ENCODE measurements around the gene MAP2K1.

MAP2K1 gene

GRCh38 chr15:66429546-66429945 is 42.8 kb downstream of the MAP2K1 start:
- DNase-seq (ENCODE audit: extremely low spot score), result no peak
- ChIA-PET CTCF (interaction anchor here (1.1 to 1.6 kb wide), 3 partner anchors 11 to 42 kb away, joined by 3 to 4 read pairs (median 3); no protein-coding TSS in a partner anchor), POLR2A (no interaction called here)
- no peak for TF ChIP-seq CTCF (IDR thresholded peaks at IDR 0.05; ENCODE audit: control extremely low read depth, extremely low read depth, low read depth, missing control alignments)

GRCh38 chr15:66430627-66431255 is 44.0 kb downstream of the MAP2K1 start:
- POLR2A ChIA-PET, result no interaction called here
- DNase-seq (ENCODE audit: extremely low spot score), result no peak
- TF ChIP-seq CTCF (IDR thresholded peaks at IDR 0.05; ENCODE audit: control extremely low read depth, extremely low read depth, low read depth, missing control alignments), result no peak
- CTCF ChIA-PET, result interaction anchor here (1.3 kb wide), 1 partner anchor 13 kb away, joined by 3 read pairs; no protein-coding TSS in a partner anchor

- DNase-seq (ENCODE audit: extremely low spot score), result no peak
These were observed 47.0 kb downstream of the MAP2K1 start for GRCh38 chr15:66433726-66434125.

GRCh38 chr15:66440501-66440900 is 53.8 kb downstream of the MAP2K1 start:
- POLR2A ChIA-PET, result no interaction called here
- CTCF ChIA-PET, result interaction anchor here (0.8 to 3.3 kb wide), 5 partner anchors 9 to 125 kb away, joined by 3 to 9 read pairs (median 3); partner anchors contain the start of genes LCTL and SNAPC5
- no peak for TF ChIP-seq CTCF (IDR thresholded peaks at IDR 0.05; ENCODE audit: control extremely low read depth, extremely low read depth, low read depth, missing control alignments)
- no peak for DNase-seq (ENCODE audit: extremely low spot score)

More at GRCh38 chr15:66433726-66434125, 47.0 kb downstream of the MAP2K1 start:
- ChIA-PET POLR2A (no interaction called here), CTCF (interaction anchor here (1.0 to 1.4 kb wide), 2 partner anchors 21 to 30 kb away, joined by 3 to 4 read pairs; no protein-coding TSS in a partner anchor)
- TF ChIP-seq CTCF (IDR thresholded peaks at IDR 0.05; ENCODE audit: control extremely low read depth, extremely low read depth, low read depth, missing control alignments), result no peak

- TF ChIP-seq CTCF (IDR thresholded peaks at IDR 0.05; ENCODE audit: control extremely low read depth, extremely low read depth, low read depth, missing control alignments), result no peak
- CTCF ChIA-PET, result interaction anchor here (1.2 to 2.1 kb wide), 2 partner anchors 19 to 46 kb away, joined by 4 to 7 read pairs; no protein-coding TSS in a partner anchor
- POLR2A ChIA-PET, result no interaction called here
- DNase-seq (ENCODE audit: extremely low spot score), result no peak
These were observed 65.7 kb downstream of the MAP2K1 start for GRCh38 chr15:66452420-66452819.

- DNase-seq (ENCODE audit: extremely low spot score), result no peak
- ChIA-PET POLR2A (no interaction called here), CTCF (interaction anchor here (1.0 to 2.1 kb wide), 5 partner anchors 11 to 48 kb away, joined by 4 to 7 read pairs (median 5); partner anchors contain the start of gene SNAPC5)
- TF ChIP-seq CTCF (IDR thresholded peaks at IDR 0.05; ENCODE audit: control extremely low read depth, extremely low read depth, low read depth, missing control alignments), result no peak
These were observed 66.4 kb downstream of the MAP2K1 start for GRCh38 chr15:66452971-66453580.
